Activated naive CD8-positive, alpha-beta T cell treated with anti-CD3 and anti-CD28 coated beads, Interleukin-2, amount 50 U/mL, for 24 hours (primary cell): Measurements from ENCODE around the gene LILRA5.
A peak's percentile ranks its signal among the peaks of the same experiment; 100 is the strongest.
"Not testable (repeated sequence)": the region's sequence is repeated elsewhere in the genome, so short reads cannot be mapped to it uniquely, and the experiment has no call there.

ENCODE experiments used
- ATAC-seq: fragments of 150-1000 bp; cut with Tn5 transposase; one replicate; pipeline ENCODE4 v1.10.0; 2021
- DNase-seq: peaks from one replicate; pipeline ENCODE4 v3.0.0; 2021
- H3K27ac Mint-ChIP-seq: one replicate; pipeline ENCODE4 v1.8.0; 2021; ENCODE audit warnings: mild to moderate bottlenecking, mixed read lengths
- H3K27me3 Mint-ChIP-seq: one replicate; pipeline ENCODE4 v1.8.0; 2021; ENCODE audit warnings: mixed read lengths
- H3K36me3 Mint-ChIP-seq: one replicate; pipeline ENCODE4 v1.8.0; 2021; ENCODE audit warnings: low read depth, mixed read lengths
- H3K4me1 Mint-ChIP-seq: one replicate; pipeline ENCODE4 v1.8.0; 2021; ENCODE audit warnings: mixed read lengths
- H3K4me3 Mint-ChIP-seq: one replicate; pipeline ENCODE4 v1.8.0; 2021; ENCODE audit warnings: mild to moderate bottlenecking, moderate library complexity, mixed read lengths
- H3K9me3 Mint-ChIP-seq: one replicate; pipeline ENCODE4 v1.8.0; 2021; ENCODE audit warnings: mixed read lengths

Gene LILRA5

DNA sequence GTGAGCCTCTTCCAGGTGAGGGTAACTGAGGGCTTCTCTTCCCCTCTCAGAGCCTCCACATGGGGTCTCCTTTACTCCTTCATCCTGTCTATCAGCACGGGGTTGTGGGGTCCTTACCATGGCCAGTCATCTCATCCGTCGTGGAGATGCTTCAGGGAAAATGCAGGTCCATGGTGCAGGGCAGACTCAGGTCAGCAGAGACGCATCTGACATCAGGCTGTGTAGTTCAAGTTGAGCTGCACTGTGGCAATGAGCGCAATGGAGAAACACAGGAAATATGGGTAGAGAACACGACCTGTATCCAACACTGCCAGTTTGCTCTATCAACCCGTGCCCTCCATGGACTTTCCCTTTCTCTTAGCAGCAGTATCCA is 13.9 kb downstream of the LILRA5 start:
- DNase-seq = no peak
- Mint-ChIP-seq H3K4me3 (no peak overlapping the region), H3K4me1 (peaks cover 10% of the 10 kb centered on the region), H3K27me3 (peaks cover 12% of the 10 kb centered on the region), H3K36me3 (no peaks in the 10 kb centered on the region), H3K9me3 (no peaks in the 10 kb centered on the region), H3K27ac (no peak overlapping the region)
- ATAC-seq = no peak

DNA sequence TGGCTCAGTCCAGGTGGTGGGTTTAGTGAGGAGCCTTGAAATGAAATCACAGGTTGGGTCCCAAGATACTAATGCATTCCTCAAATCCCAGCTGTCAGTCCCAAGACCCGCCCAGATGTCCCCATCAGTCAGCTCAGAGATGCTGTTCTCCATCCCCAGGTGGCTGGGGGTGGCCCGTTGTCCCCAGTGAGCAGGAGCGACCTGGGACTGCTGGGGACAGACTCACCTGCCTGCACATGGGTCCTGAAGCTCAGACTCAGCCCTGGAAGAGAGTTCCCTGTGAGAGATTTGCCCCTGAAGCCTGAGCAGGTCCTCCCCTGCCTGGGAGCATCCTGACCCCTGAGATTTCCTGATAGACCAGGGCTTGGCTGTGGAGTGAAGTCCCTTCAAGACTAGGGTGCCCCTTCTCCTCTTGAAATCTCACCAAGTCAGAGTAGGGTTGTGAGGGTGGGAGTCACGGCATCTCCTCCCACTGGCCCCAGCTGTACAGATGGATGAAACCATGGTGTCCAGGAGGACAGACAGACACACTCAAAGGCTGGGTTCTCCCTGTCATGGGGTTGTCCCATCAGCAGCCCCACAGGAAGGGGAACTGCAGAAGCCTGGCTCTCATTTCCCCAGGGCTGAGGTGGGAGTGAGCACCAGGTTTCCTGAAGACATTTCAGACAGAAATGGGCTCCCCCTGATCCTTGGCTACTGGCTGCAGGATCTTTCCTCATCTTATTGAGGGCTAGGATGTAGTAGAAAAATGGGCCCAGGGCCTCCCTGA is 14.4 kb downstream of the LILRA5 start:
- Mint-ChIP-seq H3K9me3 (no peaks in the 10 kb centered on the region), H3K27ac (no peak overlapping the region), H3K27me3 (peaks cover 16% of the 10 kb centered on the region), H3K36me3 (no peaks in the 10 kb centered on the region), H3K4me1 (peaks cover 4% of the 10 kb centered on the region), H3K4me3 (no peak overlapping the region)
- ATAC-seq (no peak), DNase-seq (no peak)

DNA sequence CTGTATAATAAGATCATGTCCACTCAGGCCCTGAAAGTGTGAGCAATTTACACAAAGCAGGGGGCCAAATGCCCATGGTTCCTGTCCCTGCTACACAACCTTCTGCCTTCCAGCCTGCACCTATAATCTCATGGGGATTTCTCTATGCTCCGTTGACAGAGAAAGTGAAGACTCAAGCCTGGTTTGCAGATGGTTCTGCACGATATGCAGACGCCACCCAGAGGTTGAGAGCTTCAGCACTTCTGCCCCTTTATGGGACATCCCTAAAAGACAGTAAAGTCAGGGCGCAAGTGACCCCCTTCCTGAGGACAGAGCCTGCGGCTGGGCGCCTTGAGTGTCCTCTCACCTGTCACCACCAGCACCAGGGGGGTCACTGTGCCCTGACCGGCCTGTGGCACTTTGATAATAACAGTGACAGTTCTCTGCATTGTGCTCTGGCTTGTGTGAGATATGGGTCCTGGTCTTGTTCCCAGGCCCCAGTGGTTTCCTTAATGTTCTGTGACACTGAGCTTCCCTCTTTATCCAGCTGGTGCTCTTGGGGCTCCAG is 15.1 kb downstream of the LILRA5 start:
- H3K4me3 Mint-ChIP-seq = no peak overlapping the region
- H3K27me3 Mint-ChIP-seq = peaks cover 20% of the 10 kb centered on the region
- ATAC-seq (no peak), DNase-seq (no peak)
- no peaks in the 10 kb centered on the region for H3K9me3 Mint-ChIP-seq
- H3K36me3 Mint-ChIP-seq = no peaks in the 10 kb centered on the region
- H3K4me1 Mint-ChIP-seq = no peaks in the 10 kb centered on the region
- no peak overlapping the region for H3K27ac Mint-ChIP-seq

DNA sequence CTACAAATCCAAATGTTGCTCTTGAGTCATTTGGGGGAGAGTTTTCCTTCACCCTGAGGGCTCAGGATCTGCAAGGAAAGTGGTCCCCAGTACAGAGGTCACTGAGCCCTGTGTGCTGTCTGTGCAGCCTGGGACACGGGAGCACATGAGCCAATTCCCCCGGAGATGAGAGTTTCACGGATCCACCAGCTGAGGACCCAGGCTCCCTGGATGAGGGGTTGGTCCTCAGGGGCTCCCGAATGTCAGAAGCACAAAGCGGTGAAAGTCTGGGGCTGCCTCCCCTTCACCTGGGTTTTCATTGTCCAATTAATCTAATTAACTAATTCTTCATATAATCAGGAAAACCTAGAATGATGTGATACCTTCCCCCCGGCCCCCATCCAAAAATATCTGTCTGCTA is 18.4 kb downstream of the LILRA5 start:
- no peak for ATAC-seq
- H3K27ac Mint-ChIP-seq = no peak overlapping the region
- peaks cover 17% of the 10 kb centered on the region for H3K27me3 Mint-ChIP-seq
- no peaks in the 10 kb centered on the region for H3K9me3 Mint-ChIP-seq
- H3K36me3 Mint-ChIP-seq = no peaks in the 10 kb centered on the region
- H3K4me1 Mint-ChIP-seq = no peaks in the 10 kb centered on the region
- no peak overlapping the region for H3K4me3 Mint-ChIP-seq
- no peak for DNase-seq

DNA sequence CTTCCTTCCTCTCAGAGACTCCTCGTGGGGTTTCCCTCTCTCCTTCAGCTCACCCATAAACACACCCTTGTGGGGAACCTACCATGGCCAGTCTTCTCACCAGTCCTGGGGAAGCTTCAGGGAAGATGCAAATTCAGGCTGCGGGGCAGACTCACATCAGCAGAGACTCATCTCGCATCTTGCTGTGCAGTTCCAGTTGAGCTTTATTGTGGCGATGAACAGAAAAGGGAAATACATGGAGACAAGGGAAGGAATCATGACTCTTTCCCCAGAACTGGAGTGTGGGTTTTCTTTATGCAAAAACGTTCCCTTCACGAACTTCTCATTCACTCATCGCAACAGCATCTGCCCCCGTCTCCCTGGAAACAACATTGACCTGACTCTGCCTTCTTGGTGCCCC is 23.8 kb downstream of the LILRA5 start:
- not testable (repeated sequence) for H3K9me3 Mint-ChIP-seq, H3K4me3 Mint-ChIP-seq, H3K4me1 Mint-ChIP-seq, H3K36me3 Mint-ChIP-seq, DNase-seq, ATAC-seq, H3K27ac Mint-ChIP-seq
- H3K27me3 Mint-ChIP-seq = peaks cover 18% of the 10 kb centered on the region

DNA sequence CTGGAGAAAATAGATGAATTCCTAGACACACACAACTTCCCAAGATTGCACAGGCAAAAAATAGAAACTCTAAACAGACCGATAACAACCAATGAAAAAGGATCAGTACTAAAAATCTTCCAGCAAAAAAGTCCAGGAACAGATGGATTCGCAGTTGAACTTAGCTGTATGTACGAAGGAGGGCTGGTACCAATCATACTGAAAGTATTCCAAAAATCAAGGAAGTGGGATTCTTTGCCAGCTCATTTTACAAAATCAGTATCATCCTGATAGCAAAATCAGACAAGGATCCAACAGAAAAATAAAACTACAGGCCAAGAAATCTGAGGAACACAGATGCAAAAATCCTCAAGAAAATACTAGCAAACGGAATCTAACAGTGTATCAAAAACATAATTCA is 25.5 kb downstream of the LILRA5 start:
- ATAC-seq (no peak), DNase-seq (no peak)
- Mint-ChIP-seq H3K27me3 (peaks cover 15% of the 10 kb centered on the region), H3K36me3 (no peaks in the 10 kb centered on the region), H3K4me3 (no peak overlapping the region), H3K4me1 (peaks cover 12% of the 10 kb centered on the region), H3K27ac (no peak overlapping the region), H3K9me3 (no peaks in the 10 kb centered on the region)

DNA sequence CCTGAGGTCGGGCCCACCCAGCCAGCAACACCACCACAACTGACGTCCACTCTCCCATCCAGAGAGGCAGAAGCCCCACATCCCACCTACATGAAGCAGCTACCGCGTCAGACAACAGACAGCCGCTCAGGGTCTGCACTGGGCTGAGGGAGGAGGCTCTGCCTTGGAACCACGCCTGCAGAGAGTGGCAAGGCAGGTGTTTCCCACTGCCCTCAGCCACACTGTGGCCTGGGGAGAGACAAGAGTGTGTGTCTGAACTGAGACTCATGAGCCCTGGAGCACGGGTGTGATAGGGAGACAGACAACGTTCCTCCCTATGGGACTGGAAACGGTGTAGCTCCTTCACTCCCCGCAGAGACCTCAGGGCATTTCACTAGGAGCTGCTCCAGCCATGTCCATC is 26.7 kb downstream of the LILRA5 start:
- H3K4me3 Mint-ChIP-seq, ATAC-seq, H3K9me3 Mint-ChIP-seq, DNase-seq, H3K36me3 Mint-ChIP-seq, H3K27ac Mint-ChIP-seq: not testable (repeated sequence)
- Mint-ChIP-seq H3K27me3 (peaks cover 18% of the 10 kb centered on the region), H3K4me1 (peaks cover 17% of the 10 kb centered on the region)

DNA sequence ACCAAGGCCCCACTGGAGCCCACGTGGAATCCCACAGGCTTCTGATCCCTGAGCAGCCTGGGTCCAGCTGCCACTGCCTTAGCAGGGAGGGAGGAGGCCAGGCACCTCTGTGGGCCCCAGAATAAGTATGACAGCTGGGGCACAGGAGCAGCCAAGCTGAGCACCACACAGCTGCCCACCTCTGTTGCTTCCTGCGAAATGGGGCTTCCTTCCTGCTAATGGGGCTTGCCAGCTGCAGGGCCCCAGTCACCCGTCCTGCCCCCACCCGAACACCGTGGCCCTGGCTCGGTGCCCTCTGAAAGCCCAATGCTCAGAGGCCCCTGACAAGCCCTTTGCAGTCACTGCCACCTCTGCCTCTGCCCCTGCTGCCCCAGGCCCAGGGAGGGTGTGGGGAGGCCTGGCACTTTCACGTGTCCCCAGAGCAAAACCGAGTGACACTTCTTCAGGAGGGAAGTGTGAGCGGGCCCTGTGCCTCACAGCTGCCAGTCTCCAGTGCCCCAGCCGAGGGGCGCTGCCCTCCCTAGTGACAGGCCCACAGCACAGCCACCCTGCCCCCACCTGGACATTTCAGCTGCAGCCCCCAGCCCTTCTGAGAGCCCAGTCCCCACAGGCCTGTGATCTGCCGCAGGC is 27.4 kb downstream of the LILRA5 start:
- H3K36me3 Mint-ChIP-seq, H3K9me3 Mint-ChIP-seq, H3K4me3 Mint-ChIP-seq, H3K27ac Mint-ChIP-seq, DNase-seq: not testable (repeated sequence)
- Mint-ChIP-seq H3K27me3 (peaks cover 21% of the 10 kb centered on the region), H3K4me1 (peaks cover 19% of the 10 kb centered on the region)
- peak; percentile 37 for ATAC-seq

DNA sequence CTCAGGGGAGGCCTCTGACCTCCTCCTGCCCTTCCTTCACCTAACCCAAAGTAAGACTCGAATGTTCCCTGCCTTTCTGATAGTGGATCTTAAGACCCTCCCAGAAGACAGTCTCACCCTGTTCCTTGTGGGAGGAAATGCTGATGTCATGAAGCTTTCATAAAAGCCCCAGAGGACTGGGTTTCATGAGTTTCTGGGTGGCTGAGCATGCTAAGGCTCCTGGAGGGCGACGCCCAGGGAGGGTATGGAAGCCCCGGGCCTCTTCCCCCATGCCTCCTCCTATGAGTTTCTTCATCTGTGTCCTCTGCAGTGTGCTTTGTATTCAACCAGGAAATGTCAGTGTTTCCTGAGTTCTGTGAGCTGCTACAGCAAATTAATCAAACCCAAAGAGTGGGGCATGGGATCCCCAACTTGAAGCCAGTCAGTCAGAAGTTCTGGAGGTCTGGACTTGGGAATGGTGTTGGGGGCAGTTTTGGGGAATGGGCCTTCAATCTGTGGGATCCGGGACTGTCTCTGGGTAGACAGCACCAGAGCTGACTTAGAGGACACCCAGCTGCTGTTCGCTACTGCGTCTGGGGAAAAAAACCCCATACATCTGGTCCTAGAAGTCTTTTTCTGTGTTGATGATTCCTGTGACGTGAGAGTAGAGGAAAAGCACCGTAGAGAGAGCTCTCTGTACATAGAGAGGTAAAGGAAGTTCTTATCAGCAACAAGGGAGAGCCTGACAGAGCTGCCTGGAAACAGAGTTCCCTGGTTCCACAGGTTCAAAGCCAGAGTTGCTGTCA is 30.1 kb downstream of the LILRA5 start:
- Mint-ChIP-seq H3K4me3 (no peak overlapping the region), H3K27ac (no peak overlapping the region), H3K4me1 (peaks cover 19% of the 10 kb centered on the region), H3K27me3 (peaks cover 28% of the 10 kb centered on the region), H3K9me3 (no peaks in the 10 kb centered on the region), H3K36me3 (no peaks in the 10 kb centered on the region)
- DNase-seq = no peak
- peak; percentile 16 for ATAC-seq

DNA sequence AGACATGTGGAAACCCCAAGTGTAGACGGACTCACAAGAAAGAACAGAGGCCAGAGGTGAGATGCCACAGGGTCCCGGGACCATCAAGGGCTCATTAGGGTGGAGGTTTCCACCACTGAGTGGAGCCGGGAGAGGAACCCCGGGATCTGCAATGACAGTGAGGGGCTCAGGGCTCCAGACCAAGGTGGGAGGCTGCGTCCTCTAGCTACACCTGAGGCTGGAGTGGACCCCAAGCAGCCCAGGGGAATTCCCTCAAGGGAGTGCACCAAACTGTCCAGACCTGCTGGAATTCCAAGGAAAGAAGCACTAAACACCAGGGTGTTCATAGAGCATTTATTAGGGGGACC is 31.3 kb downstream of the LILRA5 start:
- peaks cover 28% of the 10 kb centered on the region for H3K27me3 Mint-ChIP-seq
- not testable (repeated sequence) for H3K9me3 Mint-ChIP-seq, ATAC-seq, H3K27ac Mint-ChIP-seq, H3K36me3 Mint-ChIP-seq, DNase-seq, H3K4me3 Mint-ChIP-seq
- peaks cover 19% of the 10 kb centered on the region for H3K4me1 Mint-ChIP-seq

DNA sequence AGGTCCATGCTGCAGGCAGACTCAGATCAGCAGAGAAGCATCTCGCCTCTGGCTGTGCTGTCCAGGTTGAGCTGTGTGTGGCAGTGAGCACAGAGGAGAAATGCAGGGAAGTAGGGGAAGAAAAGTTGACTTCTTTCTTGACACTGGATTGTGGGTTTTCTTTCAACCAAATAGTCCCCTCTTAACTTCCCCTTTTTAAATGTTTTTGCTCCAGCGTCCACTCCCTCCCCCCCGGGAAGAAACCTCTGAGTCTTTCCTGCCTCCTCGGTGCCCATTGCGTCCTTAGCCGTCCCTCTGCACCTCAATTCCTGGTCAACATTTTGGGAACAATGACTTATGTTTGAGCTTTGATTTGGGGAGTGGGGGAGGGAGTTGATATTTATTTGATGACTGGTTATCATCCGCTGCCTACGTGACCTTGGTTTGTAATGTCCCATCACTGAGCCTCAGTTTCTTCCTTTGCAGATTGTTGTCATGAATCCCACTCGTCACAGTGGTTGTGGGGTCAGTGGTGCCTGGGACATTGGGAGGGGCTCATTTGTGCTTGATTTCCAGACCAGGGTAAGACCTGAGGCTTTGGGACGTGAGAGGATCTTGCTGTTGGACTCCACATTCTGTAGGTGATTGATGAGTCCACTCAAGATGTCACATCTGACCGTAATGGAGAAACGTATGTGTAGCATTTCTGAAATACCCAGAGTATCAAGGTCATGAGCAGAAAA is 31.8 kb downstream of the LILRA5 start, which contains the start of gene LILRB2:
Gene LILRB2, minus strand, starts transcription at position 104 of the 722 bp plus-strand sequence. CDS start 614 bp downstream, outside the sequence.
- ATAC-seq (no peak), DNase-seq (no peak)
- no peaks in the 10 kb centered on the region for H3K9me3 Mint-ChIP-seq
- H3K36me3 Mint-ChIP-seq = no peaks in the 10 kb centered on the region
- peaks cover 19% of the 10 kb centered on the region for H3K4me1 Mint-ChIP-seq
- H3K4me3 Mint-ChIP-seq = peak within 1 kb of the TSS; percentile 14
- no peak within 1 kb of the TSS for H3K27ac Mint-ChIP-seq
- H3K27me3 Mint-ChIP-seq = peaks cover 29% of the 10 kb centered on the region

DNA sequence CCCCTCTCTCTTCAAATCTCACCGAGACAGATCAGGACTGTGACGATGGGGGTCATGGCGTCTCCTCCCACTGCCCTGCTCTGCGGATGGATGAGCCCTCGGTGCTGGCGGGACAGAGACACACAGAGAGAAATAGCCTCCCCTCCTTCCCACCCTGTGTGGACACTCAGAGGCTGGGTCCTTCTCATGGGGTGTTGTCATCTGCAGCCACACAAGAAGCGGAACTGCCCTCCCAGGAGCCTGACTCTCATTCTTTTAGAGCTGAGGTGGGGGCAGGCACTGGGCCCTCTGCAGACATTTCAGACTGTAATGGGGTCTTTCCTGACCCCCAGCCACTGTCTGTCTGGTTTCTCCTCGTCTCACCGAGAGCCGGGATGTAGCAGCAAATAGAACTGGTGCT is 32.5 kb downstream of the LILRA5 start:
- H3K4me1 Mint-ChIP-seq = peaks cover 19% of the 10 kb centered on the region
- H3K4me3 Mint-ChIP-seq, ATAC-seq, H3K27ac Mint-ChIP-seq, H3K9me3 Mint-ChIP-seq, DNase-seq, H3K36me3 Mint-ChIP-seq: not testable (repeated sequence)
- H3K27me3 Mint-ChIP-seq = peaks cover 29% of the 10 kb centered on the region

DNA sequence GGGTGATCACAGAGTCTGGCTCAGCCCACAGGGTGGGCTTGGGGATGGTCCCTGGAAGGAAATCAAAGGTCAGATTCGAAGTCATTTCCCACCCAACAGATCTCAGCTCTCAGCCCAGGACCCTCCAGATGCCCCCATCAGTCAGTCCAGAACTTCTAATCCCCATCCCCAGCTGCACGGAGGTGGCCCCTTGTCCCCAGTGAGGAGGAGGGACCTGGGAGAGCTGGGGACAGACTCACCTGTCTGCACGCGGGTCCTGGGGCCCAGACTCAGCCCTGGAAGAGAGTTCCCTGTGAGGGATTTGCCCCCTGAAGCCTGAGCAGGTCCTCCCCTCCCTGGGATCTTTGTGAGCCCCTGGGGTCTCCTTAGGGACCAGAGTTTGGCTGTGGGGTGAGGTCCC is 32.9 kb downstream of the LILRA5 start:
- not testable (repeated sequence) for H3K9me3 Mint-ChIP-seq, ATAC-seq, H3K27ac Mint-ChIP-seq, H3K4me3 Mint-ChIP-seq, DNase-seq, H3K36me3 Mint-ChIP-seq
- peaks cover 29% of the 10 kb centered on the region for H3K27me3 Mint-ChIP-seq
- peaks cover 19% of the 10 kb centered on the region for H3K4me1 Mint-ChIP-seq

DNA sequence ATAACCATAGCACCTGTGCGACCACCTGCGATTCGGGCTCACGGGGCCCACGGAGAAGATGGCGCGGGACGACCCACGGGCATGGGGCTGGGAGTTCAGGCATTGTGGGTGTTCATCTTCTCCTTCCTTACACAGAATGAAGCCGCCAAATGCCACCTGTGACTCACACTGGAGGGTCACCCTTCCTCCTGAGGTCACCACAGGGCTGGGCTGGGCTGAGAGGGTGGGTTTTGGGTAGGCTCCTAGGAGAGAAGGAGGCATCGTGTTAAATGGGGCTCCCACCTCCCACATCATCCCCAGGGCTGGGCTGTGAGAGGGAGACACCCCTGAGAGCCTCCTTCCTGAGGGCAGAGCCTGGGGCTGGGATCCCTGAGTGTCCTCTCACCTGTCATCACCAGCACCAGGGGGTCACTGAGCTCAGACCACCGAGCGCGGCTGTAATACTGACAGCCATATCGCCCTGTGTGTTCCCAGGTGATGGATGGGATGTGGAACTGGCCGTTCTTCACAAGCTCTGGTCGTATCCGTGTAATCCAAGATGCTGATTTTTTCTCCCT is 33.5 kb downstream of the LILRA5 start:
- peaks cover 29% of the 10 kb centered on the region for H3K27me3 Mint-ChIP-seq
- peaks cover 15% of the 10 kb centered on the region for H3K4me1 Mint-ChIP-seq
- ATAC-seq = no peak
- H3K27ac Mint-ChIP-seq = no peak overlapping the region
- no peaks in the 10 kb centered on the region for H3K36me3 Mint-ChIP-seq
- no peaks in the 10 kb centered on the region for H3K9me3 Mint-ChIP-seq
- no peak overlapping the region for H3K4me3 Mint-ChIP-seq
- no peak for DNase-seq
